Right forelimb (tissue), 1 donor: ENCODE results near the gene UBXN7.
"Not testable (repeated sequence)": the region's sequence is repeated elsewhere in the genome, so short reads cannot be mapped to it uniquely, and the experiment has no call there.

Experiments used
- DNase-seq: peaks from one replicate; pipeline ENCODE4 v3.0.0-alpha.2; 2018

Gene UBXN7, protein sequence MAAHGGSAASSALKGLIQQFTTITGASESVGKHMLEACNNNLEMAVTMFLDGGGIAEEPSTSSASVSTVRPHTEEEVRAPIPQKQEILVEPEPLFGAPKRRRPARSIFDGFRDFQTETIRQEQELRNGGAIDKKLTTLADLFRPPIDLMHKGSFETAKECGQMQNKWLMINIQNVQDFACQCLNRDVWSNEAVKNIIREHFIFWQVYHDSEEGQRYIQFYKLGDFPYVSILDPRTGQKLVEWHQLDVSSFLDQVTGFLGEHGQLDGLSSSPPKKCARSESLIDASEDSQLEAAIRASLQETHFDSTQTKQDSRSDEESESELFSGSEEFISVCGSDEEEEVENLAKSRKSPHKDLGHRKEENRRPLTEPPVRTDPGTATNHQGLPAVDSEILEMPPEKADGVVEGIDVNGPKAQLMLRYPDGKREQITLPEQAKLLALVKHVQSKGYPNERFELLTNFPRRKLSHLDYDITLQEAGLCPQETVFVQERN

DNA sequence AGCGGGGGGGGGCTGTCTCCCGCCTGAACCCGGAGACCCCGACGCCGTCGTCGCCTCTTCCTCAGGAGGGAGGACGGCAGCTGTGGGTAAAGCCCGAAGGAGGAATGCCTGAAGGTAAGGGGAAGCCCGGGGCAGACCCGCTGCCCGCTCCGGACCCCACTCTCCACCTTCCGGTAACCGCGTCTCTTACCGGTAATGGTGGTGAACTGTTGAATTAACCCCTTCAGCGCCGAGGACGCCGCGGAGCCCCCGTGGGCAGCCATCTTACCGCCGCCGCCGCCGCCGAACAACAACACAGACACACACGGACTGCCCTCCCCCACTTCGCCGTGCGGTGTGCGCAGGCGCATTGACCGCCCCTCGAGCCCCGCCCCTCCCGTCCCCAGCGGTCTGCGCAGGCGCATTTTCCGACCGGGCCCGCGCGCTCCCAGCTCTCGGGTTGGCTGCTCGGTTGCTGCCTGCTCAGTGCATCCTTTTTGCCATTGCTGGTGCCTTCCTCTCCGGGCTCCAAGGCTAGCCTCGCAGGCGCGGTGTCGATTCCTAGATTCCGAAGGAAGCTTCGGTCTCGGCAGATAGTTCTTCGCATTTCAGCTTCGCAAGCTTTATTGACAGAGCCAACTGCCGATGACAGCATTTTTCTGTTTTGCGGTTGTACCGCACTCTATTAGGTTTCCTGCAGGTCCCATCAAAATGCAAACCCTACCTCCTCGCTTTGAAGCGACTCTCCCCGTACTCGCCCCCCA is at the start of gene UBXN7:
UBXN7 (minus strand) TSS at position 291 of the 743 bp plus-strand sequence; CDS start at position 263, 28 bp downstream.
- peak; percentile 99 for DNase-seq

DNA sequence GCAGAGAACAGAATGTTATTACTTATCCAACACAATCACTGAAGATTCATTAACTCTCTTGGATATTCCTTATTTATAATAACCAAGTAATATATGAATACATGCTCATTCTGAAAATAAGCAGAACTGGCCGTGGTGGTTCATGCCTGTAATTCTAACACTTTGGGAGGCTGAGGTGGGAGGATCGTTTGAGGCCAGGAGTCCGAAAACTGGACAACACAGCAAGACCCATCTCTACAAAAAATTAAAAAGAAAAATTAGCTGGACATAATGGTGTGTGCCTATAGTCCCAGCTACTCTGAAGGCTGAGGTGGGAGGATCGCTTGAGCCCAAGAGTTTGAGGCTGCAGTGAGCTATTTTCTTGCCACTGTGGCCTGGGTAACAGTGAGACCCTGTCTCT is 45.5 kb upstream of the UBXN7 start:
- no peak for DNase-seq

DNA sequence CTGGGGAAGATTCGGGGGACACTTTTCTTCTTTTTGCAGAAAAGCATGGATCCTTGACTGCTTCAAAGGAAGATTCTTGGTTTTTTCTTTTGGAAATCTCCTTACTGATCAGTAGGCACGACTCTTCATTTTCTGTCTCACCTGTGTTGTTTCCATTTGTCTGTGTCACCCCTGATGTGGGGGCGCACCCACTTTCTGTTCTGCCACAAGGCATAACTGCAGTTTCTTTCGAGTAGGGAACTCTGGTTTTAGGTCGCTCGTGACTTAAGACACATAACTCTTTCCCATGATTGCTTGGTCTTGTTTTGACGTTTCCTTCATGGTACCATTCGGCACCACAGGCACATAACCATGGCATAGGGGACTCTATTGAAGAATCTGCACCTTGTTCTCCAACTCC is 40.1 kb upstream of the UBXN7 start:
- DNase-seq: no peak

DNA sequence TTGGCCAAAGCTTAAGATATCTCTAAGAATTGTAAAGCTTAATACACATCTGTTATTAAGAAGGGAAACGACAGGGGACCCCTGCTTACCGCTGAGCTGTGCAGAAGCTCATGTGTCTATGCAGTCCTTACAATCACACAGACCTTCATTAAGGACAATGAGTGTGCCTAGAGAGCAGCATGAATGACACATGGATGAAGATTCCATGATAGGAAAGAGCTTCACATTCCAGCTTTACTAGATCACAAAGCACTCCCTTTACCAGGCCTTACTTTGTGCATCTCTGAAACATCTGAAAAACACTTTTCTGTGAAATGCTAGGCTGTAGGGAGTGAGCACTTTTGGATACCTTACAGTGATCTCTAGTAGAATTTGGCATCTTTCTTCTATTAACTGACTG is 39.3 kb upstream of the UBXN7 start:
- no peak for DNase-seq

DNA sequence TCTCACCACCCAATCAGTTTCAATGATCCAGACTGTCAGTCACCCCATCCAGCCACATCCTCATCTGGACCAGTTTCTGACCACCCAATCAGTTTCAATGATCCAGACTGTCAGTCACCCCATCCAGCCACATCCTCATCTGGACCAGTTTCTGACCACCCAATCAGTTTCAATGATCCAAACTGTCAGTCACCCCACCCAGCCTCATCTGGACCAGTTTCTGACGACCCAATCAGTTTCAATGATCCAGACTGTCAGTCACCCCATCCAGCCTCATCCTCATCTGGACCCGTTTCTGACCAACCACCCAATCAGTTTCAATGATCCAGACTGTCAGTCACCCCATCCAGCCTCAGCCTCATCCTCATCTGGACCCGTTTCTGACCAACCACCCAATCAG is 38.0 kb upstream of the UBXN7 start:
- not testable (repeated sequence) for DNase-seq

DNA sequence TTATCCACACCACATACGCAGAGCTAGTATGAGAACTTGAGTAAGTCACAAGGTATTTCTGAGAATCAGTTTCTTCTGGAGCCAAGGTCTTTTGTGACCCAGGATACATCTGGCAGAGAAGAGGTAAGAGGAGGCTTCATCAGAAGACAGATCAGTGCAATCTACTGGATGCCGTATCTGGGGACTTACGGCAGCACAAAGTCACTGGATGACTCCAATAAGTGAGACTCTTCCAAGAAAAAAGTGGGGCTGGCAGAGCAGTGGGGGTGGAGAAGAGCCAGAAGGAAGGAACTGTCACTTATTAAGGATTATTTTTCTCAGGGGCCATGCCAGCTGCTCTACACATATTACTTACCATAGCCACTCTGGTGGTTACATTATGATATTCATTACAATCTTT is 31.6 kb upstream of the UBXN7 start:
- no peak for DNase-seq

DNA sequence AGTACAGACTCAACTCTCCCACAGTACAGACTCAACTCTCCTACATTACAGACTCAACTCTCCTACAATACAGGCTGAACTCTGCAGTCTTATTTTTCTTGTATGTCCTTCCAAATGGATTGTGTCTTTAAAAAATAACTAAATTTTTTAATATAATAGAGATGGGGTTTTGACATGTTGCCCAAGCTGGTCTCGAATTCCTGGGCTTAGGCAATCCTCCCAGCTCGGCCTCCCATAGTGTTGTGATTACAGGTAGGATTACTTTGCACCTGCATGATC is 31.2 kb upstream of the UBXN7 start:
- no peak for DNase-seq

DNA sequence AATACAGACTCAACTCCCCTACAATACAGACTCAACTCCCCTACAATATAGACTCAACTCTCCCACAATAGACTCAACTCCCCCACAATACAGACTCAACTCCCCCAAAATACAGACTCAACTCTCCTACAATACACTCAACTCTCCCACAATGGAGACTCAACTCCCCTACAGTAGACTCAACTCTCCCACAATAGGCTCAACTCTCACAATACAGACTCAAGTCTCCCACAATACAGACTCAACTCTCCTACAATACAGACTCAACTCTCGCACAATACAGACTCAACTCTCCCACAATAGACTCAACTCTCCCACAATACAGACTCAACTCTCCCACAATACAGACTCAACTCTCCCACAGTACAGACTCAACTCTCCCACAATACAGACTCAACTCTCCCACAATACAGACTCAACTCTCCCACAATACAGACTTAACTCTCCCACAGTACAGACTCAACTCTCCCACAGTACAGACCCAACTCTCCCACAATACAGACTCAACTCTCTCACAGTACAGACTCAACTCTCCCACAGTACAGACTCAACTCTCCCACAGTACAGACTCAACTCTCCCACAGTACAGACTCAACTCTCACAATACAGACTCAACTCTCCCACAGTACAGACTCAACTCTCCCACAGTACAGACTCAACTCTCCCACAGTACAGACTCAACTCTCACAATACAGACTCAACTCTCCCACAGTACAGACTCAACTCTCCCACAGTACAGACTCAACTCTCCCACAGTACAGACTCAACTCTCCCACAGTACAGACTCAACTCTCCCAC is 30.7 kb upstream of the UBXN7 start:
- DNase-seq: not testable (repeated sequence)

DNA sequence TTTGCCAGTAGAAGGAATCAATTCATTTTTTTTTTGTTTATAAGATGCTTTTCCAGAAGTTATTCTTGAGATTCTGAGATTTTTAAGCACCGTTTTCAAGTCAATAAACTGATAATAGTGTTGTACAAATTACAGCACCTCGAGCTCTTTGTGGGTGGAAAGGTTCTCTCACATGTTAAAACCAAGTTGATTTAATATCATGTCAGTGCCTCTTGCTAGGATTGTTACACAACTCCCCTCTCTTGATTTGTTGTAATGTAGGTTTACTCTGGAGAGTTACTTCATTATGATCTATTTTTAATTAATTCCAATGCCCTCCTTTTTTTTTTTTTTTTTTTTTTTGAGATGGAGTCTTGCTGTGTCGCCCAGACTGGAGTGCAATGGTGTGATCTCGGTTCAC is 25.8 kb upstream of the UBXN7 start:
- DNase-seq: no peak

DNA sequence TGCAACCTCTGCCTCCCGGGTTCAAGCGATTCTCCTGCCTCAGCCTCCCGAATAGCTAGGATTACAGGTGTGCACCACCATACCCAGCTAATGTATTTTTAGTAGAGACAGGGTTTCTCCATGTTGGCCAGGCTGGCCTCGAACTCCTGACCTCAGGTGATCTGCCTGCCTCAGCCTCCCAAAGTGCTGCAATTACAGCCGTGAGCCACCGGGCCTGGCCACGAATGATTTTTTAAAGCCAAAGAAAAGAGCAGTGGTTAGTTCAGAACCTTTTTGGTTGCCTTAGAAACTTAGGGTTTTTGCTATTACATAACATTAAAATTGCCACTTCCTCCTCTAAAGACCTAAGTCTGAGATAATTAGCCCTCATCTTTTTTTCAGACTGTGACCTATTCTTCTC is 25.2 kb upstream of the UBXN7 start:
- not testable (repeated sequence) for DNase-seq

DNA sequence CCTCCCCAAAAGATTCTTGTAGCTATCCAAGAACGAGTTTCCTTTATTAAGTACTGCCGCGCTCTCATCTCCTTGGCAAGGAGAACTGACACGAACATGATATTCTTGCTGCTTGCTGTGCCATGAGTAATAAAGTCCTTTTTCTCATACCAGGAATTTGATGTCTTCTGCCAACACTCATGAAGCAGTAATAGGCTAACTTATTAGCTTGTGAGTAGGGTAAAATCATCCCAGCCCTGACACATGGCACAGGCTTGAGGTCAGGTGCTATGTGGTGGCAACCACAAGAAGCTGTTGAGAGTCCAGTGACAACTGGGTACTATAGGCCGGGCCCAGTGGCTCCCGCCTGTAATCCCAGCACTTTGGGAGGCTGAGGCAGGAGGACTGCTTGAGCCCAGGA is 22.7 kb upstream of the UBXN7 start:
- DNase-seq: no peak

DNA sequence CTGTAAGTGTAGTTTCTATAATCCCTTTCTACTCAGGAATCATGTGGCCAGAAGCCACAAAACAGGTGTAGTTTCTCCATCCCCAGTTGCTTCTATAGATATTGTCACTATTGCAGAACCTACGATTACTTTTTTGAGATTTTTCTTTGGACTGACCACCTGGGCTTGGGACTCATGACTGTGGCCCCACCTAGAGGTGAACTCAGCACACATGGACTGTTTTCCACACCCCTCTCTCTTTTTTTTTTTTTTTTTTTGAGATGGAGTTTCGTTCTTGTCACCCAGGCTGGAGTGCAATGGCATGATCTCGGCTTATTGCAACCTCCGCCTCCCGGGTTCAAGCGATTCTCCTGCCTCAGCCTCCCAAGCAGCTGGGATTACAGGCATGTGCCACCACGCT is 13.2 kb upstream of the UBXN7 start:
- DNase-seq: not testable (repeated sequence)

DNA sequence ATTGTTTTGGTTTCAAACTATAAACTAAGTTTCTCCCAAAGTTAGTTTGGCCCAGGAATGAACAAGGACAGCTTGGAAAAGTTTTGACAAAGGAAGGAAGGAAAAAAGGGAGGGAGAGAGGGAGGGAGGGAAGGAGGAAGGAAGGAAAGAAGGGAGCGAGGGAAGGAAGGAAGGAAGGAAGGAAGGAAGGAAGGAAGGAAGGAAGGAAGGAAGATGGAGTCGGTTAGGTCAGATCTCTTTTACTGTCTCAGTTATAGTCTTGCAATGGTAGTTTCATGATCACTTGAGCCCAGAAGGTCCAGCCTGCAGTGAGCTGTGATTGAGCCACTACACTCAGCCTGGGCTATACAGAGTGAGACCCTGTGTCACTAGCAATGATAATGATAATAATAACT is 12.3 kb upstream of the UBXN7 start:
- DNase-seq: no peak

DNA sequence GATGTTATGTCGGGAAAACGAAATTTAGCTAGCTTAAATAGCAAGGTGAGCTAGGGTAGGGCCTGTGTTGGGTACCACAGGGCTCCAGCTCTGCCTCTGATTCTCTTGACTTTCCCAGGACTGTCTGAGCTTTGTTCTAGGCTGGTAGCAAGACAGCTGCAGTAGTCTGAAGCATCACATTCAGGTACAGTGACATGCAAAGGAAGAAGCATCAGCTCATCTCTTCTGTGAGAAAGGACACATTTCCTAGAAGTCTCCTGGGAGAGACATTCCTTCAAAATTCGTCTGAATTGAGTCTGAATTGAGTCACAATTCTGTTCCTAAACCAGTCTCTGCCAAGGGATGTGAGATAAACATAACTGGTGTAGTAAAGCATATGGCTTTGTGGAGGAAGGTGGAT is 8.5 kb upstream of the UBXN7 start:
- DNase-seq: no peak

DNA sequence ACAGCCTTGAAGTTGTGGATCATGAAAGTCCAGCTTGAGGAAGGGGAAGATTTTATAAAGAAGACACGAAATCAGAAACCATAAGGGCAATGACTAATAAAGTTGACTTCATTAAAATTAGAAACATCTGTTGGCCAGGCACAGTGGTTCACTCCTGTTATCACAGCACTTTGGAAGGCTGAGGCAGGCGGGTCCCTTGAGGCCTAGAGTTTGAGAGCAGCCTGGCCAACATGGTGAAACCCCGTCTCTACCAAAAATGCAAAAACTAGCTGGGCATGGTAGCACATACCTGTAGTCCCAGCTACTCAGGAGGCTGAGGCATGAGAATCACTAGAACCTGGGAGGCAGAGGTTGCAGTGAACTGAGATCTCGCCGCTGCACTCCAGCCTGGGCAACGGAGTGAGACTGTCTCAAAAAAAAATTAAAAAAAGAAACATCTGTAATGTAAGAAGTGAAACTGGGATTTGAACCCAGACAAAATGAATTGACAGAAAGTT is 7.9 kb upstream of the UBXN7 start:
- no peak for DNase-seq

DNA sequence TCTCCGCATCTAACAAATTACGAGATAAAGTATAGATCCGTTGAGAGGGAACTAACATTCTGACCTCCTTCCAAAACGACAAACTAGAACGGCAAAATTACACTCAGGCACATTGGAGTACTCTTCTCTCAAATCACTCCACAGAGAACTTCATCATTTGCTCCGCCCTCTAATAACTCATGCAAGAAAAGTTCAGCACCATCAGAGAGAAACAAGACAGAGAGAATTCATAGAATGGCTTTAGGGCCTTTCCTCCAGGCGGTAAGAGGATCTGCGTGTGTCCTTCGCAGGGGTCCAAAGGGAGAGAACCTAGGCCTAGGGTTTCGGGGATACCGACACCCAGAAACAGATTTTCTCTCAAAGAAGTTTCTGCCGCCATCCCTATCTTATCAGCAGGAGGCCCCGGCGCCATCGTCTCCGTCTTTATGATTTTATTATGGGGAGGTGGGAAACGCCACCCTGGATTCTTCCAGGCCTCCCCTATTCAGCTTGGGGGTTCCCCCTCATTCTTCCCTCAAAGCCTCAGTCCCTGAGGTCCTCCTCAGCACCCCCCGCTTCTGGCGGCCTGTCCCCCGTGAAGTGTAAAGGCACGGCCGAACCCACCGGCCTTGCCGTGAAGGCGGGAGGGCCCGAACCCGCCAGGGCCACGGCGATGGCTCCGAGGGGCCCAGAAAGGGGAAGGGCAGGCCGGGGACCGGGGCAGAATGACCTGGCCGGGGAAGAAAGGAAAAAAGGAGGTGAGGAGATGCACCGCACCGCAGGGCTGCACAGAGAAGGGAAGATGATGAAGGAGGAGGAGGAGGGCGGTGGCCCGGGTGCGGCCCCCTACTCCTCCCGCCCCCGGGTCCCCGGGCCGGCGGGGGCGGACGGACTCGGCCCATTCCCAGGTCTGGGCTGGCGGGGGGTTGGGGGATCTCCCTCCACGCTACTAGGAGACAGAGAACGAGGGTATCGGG is 768 bp downstream of the UBXN7 start:
- DNase-seq: no peak

DNA sequence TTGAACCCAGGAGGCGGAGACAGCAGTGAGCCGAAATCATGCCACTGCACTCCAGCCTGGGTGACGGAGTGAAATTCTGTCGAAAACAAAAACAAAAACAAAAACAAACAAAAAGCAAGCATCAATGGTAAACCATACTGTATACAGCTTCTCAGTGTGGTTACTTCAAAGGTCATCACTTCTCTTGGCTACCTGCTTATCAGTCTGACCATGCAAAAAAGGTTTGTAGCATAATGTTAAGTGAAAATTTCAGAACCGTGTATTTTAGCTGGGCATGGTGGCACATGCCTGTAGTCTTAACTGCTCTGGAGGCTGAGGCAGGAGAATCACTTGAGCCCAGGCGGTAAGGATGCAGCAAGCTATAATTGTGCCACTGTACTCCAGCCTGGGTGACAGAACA is 4.2 kb downstream of the UBXN7 start:
- no peak for DNase-seq

DNA sequence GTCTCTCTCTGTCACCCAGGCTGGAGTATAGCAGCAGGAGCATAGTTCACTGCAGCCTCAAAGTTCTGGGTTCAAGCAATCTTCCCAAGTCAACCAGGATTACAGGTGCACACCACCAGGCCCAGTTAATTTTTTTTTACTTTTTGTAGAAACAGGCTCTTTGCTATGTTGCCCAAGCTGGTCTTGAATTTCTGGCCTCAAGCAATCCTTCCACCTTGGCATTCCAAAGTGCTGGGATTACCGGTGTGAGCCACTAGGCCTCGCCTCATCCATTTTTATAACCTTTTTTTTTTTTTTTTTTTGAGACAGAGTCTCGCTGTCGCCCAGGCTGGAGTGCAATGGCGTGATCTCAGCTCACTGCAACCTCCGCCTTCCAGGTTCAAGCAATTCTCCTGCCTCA is 7.8 kb downstream of the UBXN7 start:
- DNase-seq: not testable (repeated sequence)

DNA sequence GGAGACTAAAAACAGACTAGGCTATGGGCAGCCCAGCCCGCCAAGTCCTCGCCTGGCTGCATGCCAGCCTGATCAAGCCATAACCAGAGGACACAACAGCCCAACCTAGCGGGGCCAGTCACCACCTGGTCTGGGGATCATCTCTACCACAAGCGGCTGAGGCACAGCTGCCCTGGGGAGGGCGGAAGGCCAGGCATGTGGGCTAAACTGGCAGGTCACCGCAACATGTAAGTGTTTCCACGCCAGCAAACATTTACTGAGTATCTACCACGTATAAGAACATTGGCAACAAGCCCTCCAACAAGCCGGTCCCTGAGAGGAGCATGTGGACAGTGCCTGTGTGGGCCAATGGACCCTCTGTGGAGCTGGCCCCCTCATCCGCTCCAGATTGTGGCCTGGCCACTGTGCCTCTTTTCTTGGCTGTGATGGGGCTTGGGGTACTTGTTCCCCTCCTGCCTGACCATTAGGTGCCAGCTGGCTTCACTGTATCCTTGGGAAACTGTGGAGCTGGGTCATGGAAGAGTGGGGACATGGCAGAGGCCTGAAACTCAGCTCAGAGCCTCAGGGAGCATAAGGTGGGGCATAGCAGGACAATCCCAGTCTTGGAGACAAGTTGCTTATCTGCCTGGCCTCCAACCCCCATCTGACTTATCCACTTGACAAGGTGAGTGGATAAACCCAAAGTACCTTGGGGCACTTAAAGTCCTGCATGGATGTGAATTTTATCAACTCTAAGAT is 9.0 kb downstream of the UBXN7 start:
- peak; percentile 69 for DNase-seq

DNA sequence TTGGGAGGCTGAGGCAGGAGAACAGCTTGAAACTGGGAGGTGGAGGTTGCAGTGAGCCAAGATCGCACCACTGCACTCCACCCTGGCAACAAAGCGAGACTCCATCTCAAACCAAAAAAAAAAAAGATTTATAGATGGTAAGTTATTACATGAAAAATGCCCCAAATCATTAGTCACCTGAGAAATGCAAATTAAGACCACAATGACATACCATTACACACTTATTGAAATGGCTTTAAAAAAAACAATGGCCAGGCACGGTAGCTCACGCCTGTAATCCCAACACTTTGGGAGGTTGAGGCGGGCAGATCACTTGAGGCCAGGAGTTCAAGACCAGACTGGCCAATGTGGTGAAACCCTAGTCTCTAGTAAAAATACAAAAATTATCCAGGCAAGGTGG is 10.6 kb downstream of the UBXN7 start:
- DNase-seq: not testable (repeated sequence)

DNA sequence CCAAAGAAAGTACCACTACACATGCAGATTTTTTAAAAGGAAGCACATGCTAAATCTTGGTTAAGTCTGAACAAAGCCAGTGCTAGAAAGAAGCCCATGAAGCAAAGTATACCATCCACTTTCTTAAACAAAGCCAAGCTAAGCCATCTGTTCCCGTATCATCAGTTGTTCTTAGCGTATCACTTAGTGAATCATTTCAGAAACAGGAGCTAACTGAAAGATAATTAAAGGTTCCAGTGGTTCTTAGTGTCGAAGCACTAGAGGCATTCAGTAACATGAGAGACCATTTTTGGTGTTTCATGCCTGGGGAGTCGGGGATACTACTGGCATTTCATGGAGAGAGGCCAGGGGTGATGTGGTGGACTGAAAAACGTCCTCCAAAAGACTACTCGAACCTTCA is 12.8 kb downstream of the UBXN7 start:
- DNase-seq: no peak
